WTC11 (cell line): Measurements from ENCODE around the gene ADAM12. TPM values are rescaled to one million over a fixed set of nuclear protein-coding genes. Genes with fewer than 3 reads are reported as not detected.

Experiments used
- ATAC-seq: fragments of 200-7000 bp; cut with Tn5 transposase; 2 replicates; pipeline ENCODE4 v1.10.0; 2021; ENCODE audit warnings: mild to moderate bottlenecking, moderate library complexity
- CTCF ChIA-PET: fragments of 300-600 bp; sonication (Branson Sonifier 250); formaldehyde crosslinking; loops from one replicate; lab custom pipeline; 2021; ENCODE audit warnings: antibody characterized with exemption; lab: Charles Lee
- POLR2A ChIA-PET: fragments of 350-600 bp; sonication (Branson Sonifier 250); formaldehyde crosslinking; loops from one replicate; lab custom pipeline; 2021; ENCODE audit warnings: antibody characterized with exemption; lab: Charles Lee
- DNase-seq: peaks from one replicate; pipeline ENCODE4 v3.0.0; 2021; ENCODE audit warnings: low spot score
- H3K27ac Mint-ChIP-seq: 2 replicates; pipeline ENCODE4 v1.8.0; 2021; ENCODE audit warnings: mixed read lengths
- H3K27me3 Mint-ChIP-seq: 2 replicates; pipeline ENCODE4 v1.8.0; 2021; ENCODE audit warnings: low read depth, mild to moderate bottlenecking, moderate library complexity, mixed read lengths
- H3K36me3 Mint-ChIP-seq: 2 replicates; pipeline ENCODE4 v1.8.0; 2021; ENCODE audit warnings: mixed read lengths
- H3K4me1 Mint-ChIP-seq: 2 replicates; pipeline ENCODE4 v1.8.0; 2022; ENCODE audit warnings: mixed read lengths
- H3K4me3 Mint-ChIP-seq: 2 replicates; pipeline ENCODE4 v1.8.0; 2021; ENCODE audit warnings: mild to moderate bottlenecking, moderate library complexity, mixed read lengths
- H3K9me3 Mint-ChIP-seq: 2 replicates; pipeline ENCODE4 v1.8.0; 2021; ENCODE audit warnings: mixed read lengths
- ATF1 ChIP-seq: sonication (generic); formaldehyde crosslinking; IDR thresholded peaks from 2 replicates; pipeline ENCODE4 v1.8.1; 2023; ENCODE audit warnings: mild to moderate bottlenecking, moderate library complexity, missing genetic modification reagents
- CBFB ChIP-seq: sonication (generic); formaldehyde crosslinking; IDR thresholded peaks from 2 replicates; pipeline ENCODE4 v1.8.1; 2022; ENCODE audit warnings: mild to moderate bottlenecking, low read depth, missing genetic modification reagents
- FOXJ3 ChIP-seq: sonication (generic); formaldehyde crosslinking; IDR thresholded peaks from 2 replicates; pipeline ENCODE4 v1.9.0; 2021; ENCODE audit warnings: missing genetic modification reagents, mild to moderate bottlenecking, borderline replicate concordance
- GRHL2 ChIP-seq: fragments of 250-450 bp; sonication (Bioruptor Pico); IDR thresholded peaks from 2 replicates; pipeline ENCODE4 v1.8.0; 2022; ENCODE audit warnings: mild to moderate bottlenecking, moderate library complexity; ENCODE audit not compliant: insufficient replicate concordance, severe bottlenecking
- GTF2I ChIP-seq: fragments of 250-450 bp; sonication (Bioruptor Pico); conservative IDR thresholded peaks from 2 replicates; pipeline ENCODE4 v1.4.0; 2021; ENCODE audit warnings: mild to moderate bottlenecking
- HMGA2 ChIP-seq: fragments of 250-450 bp; sonication (Bioruptor Pico); IDR thresholded peaks from 2 replicates; pipeline ENCODE4 v1.4.0; 2021; ENCODE audit warnings: mild to moderate bottlenecking, moderate library complexity
- MYBL2 ChIP-seq: sonication (generic); formaldehyde crosslinking; IDR thresholded peaks from 2 replicates; pipeline ENCODE4 v1.8.1; 2023; ENCODE audit warnings: mild to moderate bottlenecking, moderate library complexity, missing genetic modification reagents
- NFATC4 ChIP-seq: fragments of 250-450 bp; sonication (Bioruptor Pico); IDR thresholded peaks from 2 replicates; pipeline ENCODE4 v1.9.0; 2021; ENCODE audit warnings: mild to moderate bottlenecking
- NR2C2 ChIP-seq: sonication (generic); formaldehyde crosslinking; IDR thresholded peaks from 2 replicates; pipeline ENCODE4 v1.8.0; 2022; ENCODE audit warnings: mild to moderate bottlenecking, missing genetic modification reagents
- RORB ChIP-seq: fragments of 250-450 bp; sonication (Bioruptor Pico); IDR thresholded peaks from 2 replicates; pipeline ENCODE4 v1.9.0; 2021; ENCODE audit warnings: mild to moderate bottlenecking
- USF2 ChIP-seq: sonication (generic); formaldehyde crosslinking; IDR thresholded peaks from 2 replicates; pipeline ENCODE4 v1.8.1; 2023; ENCODE audit warnings: mild to moderate bottlenecking, missing genetic modification reagents, moderate library complexity
- ZBTB43 ChIP-seq: sonication (generic); formaldehyde crosslinking; IDR thresholded peaks from 2 replicates; pipeline ENCODE4 v1.8.1; 2023; ENCODE audit warnings: mild to moderate bottlenecking, missing genetic modification reagents
- ZNF121 ChIP-seq: sonication (generic); formaldehyde crosslinking; IDR thresholded peaks from 2 replicates; pipeline ENCODE4 v1.8.0; 2023; ENCODE audit warnings: missing genetic modification reagents
- ZNF138 ChIP-seq: sonication (generic); formaldehyde crosslinking; conservative IDR thresholded peaks from 2 replicates; pipeline ENCODE4 v1.8.1; 2022; ENCODE audit warnings: mild to moderate bottlenecking, moderate library complexity, missing genetic modification reagents
- ZNF263 ChIP-seq: sonication (generic); formaldehyde crosslinking; IDR thresholded peaks from 2 replicates; pipeline ENCODE4 v1.8.1; 2022; ENCODE audit warnings: low read depth, mild to moderate bottlenecking, moderate library complexity, missing genetic modification reagents
- ZNF317 ChIP-seq: sonication (generic); formaldehyde crosslinking; IDR thresholded peaks from 2 replicates; pipeline ENCODE4 v1.8.1; 2023; ENCODE audit warnings: low read depth, mild to moderate bottlenecking, moderate library complexity, missing genetic modification reagents, borderline replicate concordance
- ZNF416 ChIP-seq: fragments of 250-450 bp; sonication (Bioruptor Pico); IDR thresholded peaks from 2 replicates; pipeline ENCODE4 v1.9.0; 2021; ENCODE audit warnings: mild to moderate bottlenecking, inconsistent platforms
- total RNA-seq: library from RNA; stranded (reverse); gene quantifications from 3 replicates; pipeline ENCODE4 v1.2.3, GENCODE V29; 2021
- TF ChIP-seq, protein P1 (sequence below): fragments of 200-600 bp; IDR thresholded peaks from 2 replicates; pipeline ENCODE4 v1.8.0; 2022; ENCODE audit warnings: antibody characterized with exemption
- TF ChIP-seq, protein P2 (sequence below): sonication (generic); formaldehyde crosslinking; IDR thresholded peaks from 2 replicates; pipeline ENCODE4 v1.8.1; 2022; ENCODE audit warnings: missing genetic modification reagents, borderline replicate concordance
- TF ChIP-seq, protein P3 (sequence below): fragments of 250-450 bp; sonication (Bioruptor Pico); IDR thresholded peaks from 2 replicates; pipeline ENCODE4 v1.9.0; 2021; ENCODE audit warnings: mild to moderate bottlenecking
- TF ChIP-seq, protein P4 (sequence below): sonication (generic); formaldehyde crosslinking; IDR thresholded peaks from 2 replicates; pipeline ENCODE4 v1.8.0; 2022; ENCODE audit warnings: mild to moderate bottlenecking, missing genetic modification reagents

Gene ADAM12
- total RNA-seq, 1 experiment from 2014 or later: 0.22 TPM

DNA sequence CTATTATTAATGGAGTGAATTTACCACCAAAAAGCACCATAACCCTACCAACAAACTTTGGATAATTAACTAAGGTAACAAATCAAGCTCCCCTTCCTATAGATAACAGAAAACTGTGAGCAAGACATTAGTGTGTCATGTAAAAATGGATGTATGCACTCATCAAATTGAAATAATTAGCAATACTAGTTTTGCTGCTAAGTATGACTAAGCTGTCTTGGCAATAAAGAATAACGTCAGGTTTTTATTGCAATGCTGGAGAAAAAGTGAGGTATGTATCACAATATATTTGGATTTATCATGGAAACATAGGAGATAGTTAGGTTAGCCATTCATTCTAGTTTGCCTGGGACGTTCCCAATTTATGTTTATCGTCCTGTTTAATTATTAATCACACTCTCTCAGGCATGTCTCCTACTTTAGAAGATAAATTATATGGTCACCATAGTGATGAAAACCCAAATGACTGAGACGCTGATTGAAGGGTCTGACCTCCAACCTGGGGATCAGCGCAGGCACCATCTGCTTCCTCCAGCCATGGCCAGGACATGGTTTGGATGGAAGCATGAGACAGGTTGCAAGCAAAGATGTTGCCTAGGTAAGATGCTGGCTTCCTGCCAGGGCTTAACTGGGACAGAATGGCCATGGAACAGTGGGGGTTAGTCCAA, 366.3 kb downstream of the ADAM12 start:
- H3K4me1 Mint-ChIP-seq: peaks cover 2% of the 10 kb centered on the region; the same call in 1 of the 2 replicates
- ChIA-PET POLR2A (no interaction called here), CTCF (interaction anchor here (1.6 kb wide), 1 partner anchor 87 kb away, joined by 6 read pairs; no protein-coding TSS in a partner anchor)
- peaks cover 8% of the 10 kb centered on the region; the same call in 1 of the 2 replicates for H3K9me3 Mint-ChIP-seq
- TF ChIP-seq NFATC4: no peak
- no peak for TF ChIP-seq ZNF138 (CRISPR knock-in tag)
- TF ChIP-seq RORB (CRISPR knock-in tag): no peak
- no peak for TF ChIP-seq MYBL2 (CRISPR knock-in tag)
- TF ChIP-seq USF2 (CRISPR knock-in tag): no peak
- TF ChIP-seq NR2C2 (CRISPR knock-in tag): no peak
- TF ChIP-seq ZNF317 (CRISPR knock-in tag): no peak
- no peak for TF ChIP-seq ZNF121
- TF ChIP-seq, protein P1, sequence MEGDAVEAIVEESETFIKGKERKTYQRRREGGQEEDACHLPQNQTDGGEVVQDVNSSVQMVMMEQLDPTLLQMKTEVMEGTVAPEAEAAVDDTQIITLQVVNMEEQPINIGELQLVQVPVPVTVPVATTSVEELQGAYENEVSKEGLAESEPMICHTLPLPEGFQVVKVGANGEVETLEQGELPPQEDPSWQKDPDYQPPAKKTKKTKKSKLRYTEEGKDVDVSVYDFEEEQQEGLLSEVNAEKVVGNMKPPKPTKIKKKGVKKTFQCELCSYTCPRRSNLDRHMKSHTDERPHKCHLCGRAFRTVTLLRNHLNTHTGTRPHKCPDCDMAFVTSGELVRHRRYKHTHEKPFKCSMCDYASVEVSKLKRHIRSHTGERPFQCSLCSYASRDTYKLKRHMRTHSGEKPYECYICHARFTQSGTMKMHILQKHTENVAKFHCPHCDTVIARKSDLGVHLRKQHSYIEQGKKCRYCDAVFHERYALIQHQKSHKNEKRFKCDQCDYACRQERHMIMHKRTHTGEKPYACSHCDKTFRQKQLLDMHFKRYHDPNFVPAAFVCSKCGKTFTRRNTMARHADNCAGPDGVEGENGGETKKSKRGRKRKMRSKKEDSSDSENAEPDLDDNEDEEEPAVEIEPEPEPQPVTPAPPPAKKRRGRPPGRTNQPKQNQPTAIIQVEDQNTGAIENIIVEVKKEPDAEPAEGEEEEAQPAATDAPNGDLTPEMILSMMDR: no peak
- TF ChIP-seq ATF1 (CRISPR knock-in tag): no peak
- TF ChIP-seq GTF2I: no peak
- H3K27ac Mint-ChIP-seq: no peak overlapping the region
- peaks cover 2% of the 10 kb centered on the region; the same call in 1 of the 2 replicates for H3K27me3 Mint-ChIP-seq
- ATAC-seq: no peak
- no peak overlapping the region for H3K4me3 Mint-ChIP-seq
- no peaks in the 10 kb centered on the region for H3K36me3 Mint-ChIP-seq
- DNase-seq: no peak

GRCh38 chr10:126017961-126018560, 370.2 kb downstream of the ADAM12 start:
- no peak overlapping the region for H3K27ac Mint-ChIP-seq
- ATAC-seq (no peak), DNase-seq (no peak)
- H3K4me3 Mint-ChIP-seq: no peak overlapping the region
- ChIA-PET CTCF (interaction anchor here (0.9 to 2.4 kb wide), 3 partner anchors 40 to 84 kb away, joined by 3 to 7 read pairs (median 6); no protein-coding TSS in a partner anchor), POLR2A (no interaction called here)
- H3K36me3 Mint-ChIP-seq: no peaks in the 10 kb centered on the region
- TF ChIP-seq RORB (CRISPR knock-in tag) (no peak), ZNF263 (CRISPR knock-in tag) (no peak), GRHL2 (CRISPR knock-in tag) (no peak), FOXJ3 (CRISPR knock-in tag) (no peak)
- TF ChIP-seq, protein P2, sequence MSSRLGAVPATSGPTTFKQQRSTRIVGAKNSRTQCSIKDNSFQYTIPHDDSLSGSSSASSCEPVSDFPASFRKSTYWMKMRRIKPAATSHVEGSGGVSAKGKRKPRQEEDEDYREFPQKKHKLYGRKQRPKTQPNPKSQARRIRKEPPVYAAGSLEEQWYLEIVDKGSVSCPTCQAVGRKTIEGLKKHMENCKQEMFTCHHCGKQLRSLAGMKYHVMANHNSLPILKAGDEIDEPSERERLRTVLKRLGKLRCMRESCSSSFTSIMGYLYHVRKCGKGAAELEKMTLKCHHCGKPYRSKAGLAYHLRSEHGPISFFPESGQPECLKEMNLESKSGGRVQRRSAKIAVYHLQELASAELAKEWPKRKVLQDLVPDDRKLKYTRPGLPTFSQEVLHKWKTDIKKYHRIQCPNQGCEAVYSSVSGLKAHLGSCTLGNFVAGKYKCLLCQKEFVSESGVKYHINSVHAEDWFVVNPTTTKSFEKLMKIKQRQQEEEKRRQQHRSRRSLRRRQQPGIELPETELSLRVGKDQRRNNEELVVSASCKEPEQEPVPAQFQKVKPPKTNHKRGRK (CRISPR knock-in tag): no peak
- TF ChIP-seq, protein P3, sequence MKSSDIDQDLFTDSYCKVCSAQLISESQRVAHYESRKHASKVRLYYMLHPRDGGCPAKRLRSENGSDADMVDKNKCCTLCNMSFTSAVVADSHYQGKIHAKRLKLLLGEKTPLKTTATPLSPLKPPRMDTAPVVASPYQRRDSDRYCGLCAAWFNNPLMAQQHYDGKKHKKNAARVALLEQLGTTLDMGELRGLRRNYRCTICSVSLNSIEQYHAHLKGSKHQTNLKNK (CRISPR knock-in tag): no peak
- H3K27me3 Mint-ChIP-seq: no peaks in the 10 kb centered on the region
- H3K9me3 Mint-ChIP-seq: no peaks in the 10 kb centered on the region
- H3K4me1 Mint-ChIP-seq: peaks cover 2% of the 10 kb centered on the region; the same call in 1 of the 2 replicates

GRCh38 chr10:126016882-126017281, 371.4 kb downstream of the ADAM12 start:
- no peak overlapping the region for H3K27ac Mint-ChIP-seq
- POLR2A ChIA-PET: no interaction called here
- no peak for TF ChIP-seq CBFB
- no peak for TF ChIP-seq ZNF416 (CRISPR knock-in tag)
- TF ChIP-seq ZBTB43 (CRISPR knock-in tag): no peak
- TF ChIP-seq FOXJ3 (CRISPR knock-in tag): no peak
- TF ChIP-seq, protein P4, sequence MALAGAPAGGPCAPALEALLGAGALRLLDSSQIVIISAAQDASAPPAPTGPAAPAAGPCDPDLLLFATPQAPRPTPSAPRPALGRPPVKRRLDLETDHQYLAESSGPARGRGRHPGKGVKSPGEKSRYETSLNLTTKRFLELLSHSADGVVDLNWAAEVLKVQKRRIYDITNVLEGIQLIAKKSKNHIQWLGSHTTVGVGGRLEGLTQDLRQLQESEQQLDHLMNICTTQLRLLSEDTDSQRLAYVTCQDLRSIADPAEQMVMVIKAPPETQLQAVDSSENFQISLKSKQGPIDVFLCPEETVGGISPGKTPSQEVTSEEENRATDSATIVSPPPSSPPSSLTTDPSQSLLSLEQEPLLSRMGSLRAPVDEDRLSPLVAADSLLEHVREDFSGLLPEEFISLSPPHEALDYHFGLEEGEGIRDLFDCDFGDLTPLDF (CRISPR knock-in tag): no peak
- no peak for TF ChIP-seq HMGA2 (CRISPR knock-in tag)

More at GRCh38 chr10:126016882-126017281, 371.4 kb downstream of the ADAM12 start:
- ATAC-seq (no peak), DNase-seq (no peak)
- no peaks in the 10 kb centered on the region for H3K9me3 Mint-ChIP-seq
- no peak overlapping the region for H3K4me3 Mint-ChIP-seq
- H3K27me3 Mint-ChIP-seq: no peaks in the 10 kb centered on the region
- peaks cover 2% of the 10 kb centered on the region; the same call in 1 of the 2 replicates for H3K4me1 Mint-ChIP-seq
- CTCF ChIA-PET: interaction anchor here (2.4 kb wide), 1 partner anchor 83 kb away, joined by 6 read pairs; no protein-coding TSS in a partner anchor
- no peaks in the 10 kb centered on the region for H3K36me3 Mint-ChIP-seq
